ENCODE results near the gene FKRP.
"Not testable (repeated sequence)": the region's sequence is repeated elsewhere in the genome, so short reads cannot be mapped to it uniquely, and the experiment has no call there.

Gene FKRP

GRCh38 chr19:46755853-46756543, 10.1 kb downstream of the FKRP start:
- no peak for DNase-seq (ENCODE audit: extremely low read depth in 1 of 2, low read depth in 1 of 2)

DNA sequence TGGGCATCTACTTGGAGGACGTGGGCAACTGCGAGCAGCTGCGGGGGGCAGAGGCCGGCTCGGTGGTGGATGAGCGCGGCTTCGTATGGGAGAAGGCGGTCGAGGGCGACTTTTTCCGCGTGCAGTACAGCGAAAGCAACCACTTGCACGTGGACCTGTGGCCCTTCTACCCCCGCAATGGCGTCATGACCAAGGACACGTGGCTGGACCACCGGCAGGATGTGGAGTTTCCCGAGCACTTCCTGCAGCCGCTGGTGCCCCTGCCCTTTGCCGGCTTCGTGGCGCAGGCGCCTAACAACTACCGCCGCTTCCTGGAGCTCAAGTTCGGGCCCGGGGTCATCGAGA, 10.7 kb downstream of the FKRP start:
- no peak for DNase-seq (ENCODE audit: extremely low read depth in 1 of 2, low read depth in 1 of 2)

DNA sequence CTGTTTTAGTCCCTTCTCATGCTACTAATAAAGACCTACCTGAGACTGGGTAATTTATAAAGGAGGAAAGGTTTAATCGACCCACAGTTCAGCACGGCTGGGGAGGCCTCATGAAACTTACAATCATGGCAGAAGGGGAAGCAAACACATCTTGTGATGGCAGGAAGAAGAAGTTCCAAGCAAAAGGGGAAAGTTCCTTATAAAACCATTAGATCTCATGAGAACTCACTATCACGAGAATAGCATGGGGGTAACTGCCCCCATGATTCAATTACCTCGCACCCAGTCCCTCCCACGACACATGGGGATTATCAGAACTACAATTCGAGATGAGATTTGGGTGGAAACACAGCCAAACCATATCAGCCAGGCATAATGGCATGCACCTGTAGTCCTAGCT, 13.3 kb downstream of the FKRP start:
- no peak for DNase-seq (ENCODE audit: extremely low read depth in 1 of 2, low read depth in 1 of 2)

DNA sequence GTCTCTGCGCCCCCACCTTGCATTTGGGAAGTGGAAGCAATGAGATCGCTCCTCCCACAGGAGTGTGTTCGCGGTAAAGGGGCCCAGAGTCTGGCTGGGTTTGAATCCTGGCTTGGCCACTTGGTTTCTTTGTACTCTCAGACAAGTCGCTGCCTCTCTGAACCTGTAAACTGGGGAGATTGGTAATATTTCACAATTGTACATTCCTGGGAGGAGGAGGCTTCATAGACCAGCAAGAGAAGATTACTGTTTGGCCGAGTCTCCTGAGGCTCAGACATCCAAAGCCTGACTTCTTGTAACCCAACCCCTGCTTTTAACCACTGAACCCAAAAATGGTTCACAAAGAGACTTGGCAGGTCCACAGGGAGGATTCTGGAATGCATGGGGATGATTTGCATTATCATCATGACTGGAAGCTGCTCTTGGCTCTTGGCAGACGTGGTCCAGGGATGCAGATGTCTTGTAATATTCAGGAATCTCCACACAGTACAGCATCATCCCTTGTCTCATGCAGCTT, 14.0 kb downstream of the FKRP start:
- DNase-seq (ENCODE audit: extremely low read depth in 1 of 2, low read depth in 1 of 2): no peak

DNA sequence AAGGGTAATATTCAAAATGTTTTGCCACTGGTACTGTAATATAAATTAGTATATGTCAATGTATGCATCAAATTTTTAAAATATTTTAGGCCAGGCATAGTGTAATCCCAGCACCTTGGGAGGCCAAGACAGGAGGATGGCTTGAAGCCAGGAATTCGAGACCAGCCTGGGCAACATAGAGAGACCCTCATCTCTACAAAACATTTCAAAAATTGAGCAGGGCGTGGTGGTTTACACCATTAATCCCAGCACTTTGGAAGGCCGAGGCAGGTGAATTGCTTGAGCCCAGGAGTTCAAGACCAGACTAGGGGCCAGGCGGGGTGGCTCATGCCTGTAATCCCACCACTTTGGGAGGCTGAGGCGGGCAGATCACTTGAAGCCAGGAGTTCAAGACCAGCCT, 14.5 kb downstream of the FKRP start:
- no peak for DNase-seq (ENCODE audit: extremely low read depth in 1 of 2, low read depth in 1 of 2)

DNA sequence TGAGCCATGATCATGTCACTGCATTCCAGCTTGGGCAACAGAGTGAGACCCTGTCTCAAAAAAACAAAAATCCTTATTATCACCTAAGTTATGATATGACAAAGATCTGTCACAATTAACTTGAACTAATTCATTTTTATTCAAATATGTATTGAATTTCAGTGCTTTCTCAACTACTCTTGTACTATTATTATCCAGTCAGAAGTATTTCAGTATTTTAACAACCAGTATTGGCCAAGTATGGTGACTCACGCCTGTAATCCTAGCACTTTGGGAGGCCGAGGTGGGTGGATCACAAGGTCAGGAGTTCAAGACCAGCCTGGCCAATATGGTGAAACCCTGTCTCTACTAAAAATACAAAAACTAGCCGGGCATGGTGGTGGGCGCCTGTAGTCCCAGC, 15.0 kb downstream of the FKRP start:
- not testable (repeated sequence) for DNase-seq (ENCODE audit: extremely low read depth in 1 of 2, low read depth in 1 of 2)

GRCh38 chr19:46761418-46761831, 15.6 kb downstream of the FKRP start:
- no peak for DNase-seq (ENCODE audit: extremely low read depth in 1 of 2, low read depth in 1 of 2)

GRCh38 chr19:46762245-46762890, 16.5 kb downstream of the FKRP start:
- no peak for DNase-seq (ENCODE audit: extremely low read depth in 1 of 2, low read depth in 1 of 2)

- no peak for DNase-seq (ENCODE audit: extremely low read depth in 1 of 2, low read depth in 1 of 2)
Observed at GRCh38 chr19:46764817-46765291, 19.0 kb downstream of the FKRP start.

DNA sequence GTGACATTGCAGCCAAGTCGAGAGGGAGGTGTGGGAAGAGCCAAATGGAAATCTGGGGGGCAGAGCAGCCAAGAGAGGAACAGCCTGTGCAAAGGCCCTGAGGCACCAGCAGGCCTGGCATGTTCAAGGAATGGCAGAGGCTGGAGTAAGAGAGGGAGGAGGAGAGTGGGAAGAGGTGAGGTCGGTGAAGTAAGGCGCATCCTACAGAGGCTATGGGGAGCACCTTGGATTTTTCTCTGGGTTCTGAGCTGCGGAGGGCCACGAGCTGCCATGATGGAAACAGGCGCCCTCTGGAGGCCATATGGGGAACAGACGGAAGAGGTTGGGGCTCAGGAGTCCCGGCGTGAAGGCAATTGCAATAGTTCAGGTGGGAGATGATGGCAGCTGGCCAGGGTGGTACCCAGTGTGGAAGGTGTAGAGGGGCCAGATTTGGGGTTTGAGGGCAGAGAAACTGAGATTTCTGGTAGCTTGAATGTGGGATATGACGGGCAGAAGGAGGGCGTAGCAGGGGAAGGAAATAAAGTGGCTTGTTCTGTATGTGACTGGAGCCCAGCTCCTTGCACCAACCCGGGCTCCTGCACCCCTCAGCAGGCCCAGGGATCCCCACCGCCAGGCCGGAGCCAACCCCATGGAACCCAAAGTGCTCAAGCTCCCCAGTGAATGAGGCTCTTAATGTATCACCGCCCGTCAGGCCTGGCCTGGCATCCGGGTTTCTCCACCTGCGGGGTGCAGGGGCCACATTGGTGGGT, 20.9 kb downstream of the FKRP start:
- no peak for DNase-seq (ENCODE audit: extremely low read depth in 1 of 2, low read depth in 1 of 2)

- DNase-seq (ENCODE audit: extremely low read depth in 1 of 2, low read depth in 1 of 2): not testable (repeated sequence)
Observed at GRCh38 chr19:46768746-46769145, 22.9 kb downstream of the FKRP start.

DNA sequence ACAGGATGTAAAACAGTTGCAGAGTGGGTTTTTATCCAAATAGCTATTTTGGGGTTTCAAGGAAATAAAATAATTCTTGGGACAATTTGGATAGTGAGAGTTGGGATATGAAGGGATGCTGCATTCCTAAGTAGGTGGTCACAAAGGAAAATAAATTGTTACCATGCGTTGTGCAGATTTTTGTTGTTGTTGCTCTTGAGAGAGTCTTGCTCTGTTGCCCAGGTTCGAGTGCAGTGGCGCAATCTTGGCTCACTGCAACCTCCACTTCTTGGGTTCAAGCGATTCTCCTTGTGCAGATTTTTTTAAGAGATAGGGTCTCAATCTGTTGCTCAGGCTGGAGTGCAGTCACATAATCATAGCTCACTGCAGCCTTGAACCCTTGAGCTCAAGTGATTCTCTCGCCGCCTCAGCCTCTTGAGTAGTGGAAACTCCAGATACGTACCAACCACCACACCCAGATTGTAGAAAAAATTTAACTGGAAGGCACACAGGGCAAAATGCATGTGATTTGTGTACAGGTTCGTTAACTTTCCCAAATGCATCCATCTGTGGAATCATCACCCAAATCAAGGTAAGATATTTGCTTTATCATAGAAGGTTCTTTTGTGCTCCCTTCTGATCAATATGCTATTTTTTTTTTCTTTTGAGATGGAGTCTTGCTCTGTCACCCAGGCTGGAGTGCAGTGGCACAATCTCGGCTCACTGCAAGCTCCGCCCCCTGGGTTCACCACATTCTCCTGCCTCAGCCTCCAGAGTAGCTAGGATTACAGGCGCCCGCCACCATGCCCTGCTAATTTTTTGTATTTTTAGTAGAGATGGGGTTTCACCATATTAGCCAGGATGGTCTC, 26.5 kb downstream of the FKRP start:
- DNase-seq (ENCODE audit: extremely low read depth in 1 of 2, low read depth in 1 of 2): no peak

DNA sequence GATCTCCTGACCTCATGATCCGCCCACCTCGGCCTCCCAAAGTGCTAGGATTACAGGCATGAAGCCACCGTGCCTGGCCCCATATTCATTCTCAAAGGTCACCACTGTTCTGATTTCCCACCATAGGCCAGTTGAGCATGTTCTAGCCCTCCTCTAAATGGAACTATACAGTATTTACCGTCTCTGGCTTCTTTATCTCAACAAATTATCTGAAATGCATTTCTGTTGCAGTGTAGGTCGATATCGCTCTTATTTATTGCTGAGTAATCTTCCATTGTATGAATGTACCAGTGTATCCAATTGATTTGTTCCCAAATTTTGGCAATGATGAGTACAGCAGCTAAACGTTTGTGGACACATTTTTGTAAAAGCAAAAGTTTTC, 27.2 kb downstream of the FKRP start:
- no peak for DNase-seq (ENCODE audit: extremely low read depth in 1 of 2, low read depth in 1 of 2)

GRCh38 chr19:46775642-46776258, 29.9 kb downstream of the FKRP start:
- no peak for DNase-seq (ENCODE audit: extremely low read depth in 1 of 2, low read depth in 1 of 2)

DNA sequence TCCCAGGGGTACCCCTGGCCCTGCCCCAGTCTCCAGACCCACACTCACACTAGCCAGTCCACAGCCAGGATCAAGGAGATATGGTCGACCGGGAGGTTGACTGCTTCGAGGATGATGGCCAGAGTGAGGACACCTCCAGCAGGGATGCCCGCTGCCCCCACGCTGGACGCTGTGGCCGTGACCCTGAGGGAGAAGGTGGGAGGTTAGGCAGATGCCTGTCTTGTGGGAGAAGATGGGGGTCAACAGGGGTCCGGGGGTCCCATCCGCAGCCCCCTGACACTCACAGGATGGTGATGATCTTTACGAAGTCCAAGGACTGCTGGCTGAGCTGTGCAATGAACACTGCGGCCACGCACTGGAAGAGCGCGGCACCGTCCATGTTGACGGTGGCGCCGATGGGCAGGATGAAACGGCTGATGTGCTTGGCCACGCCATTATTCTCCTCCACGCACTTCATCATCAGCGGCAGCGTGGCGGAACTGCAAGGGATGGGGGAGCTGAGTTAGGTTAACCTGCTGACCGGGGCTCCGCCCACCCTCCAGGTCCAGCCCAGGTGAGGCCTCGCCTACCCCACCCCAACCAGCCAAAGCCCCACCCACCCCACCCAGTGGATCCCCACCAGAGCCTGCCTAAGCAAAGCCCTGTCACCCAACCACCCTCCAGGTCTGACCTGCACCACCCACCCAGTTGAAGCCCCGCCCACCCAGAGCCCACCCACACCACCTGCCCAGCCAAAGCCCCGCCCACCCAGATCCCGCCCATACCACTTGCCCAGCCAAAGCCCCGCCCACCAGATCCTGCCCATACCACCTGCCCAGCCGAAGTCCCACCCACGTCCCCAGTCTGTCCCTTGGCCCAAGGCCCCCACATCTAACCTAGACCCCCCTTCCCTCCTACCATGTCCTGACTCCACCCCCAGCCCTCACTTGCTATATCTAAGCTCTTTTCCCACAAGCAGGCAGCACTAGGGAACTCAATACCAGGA, 31.4 kb downstream of the FKRP start:
- no peak for DNase-seq (ENCODE audit: extremely low read depth in 1 of 2, low read depth in 1 of 2)

- not testable (repeated sequence) for DNase-seq (ENCODE audit: extremely low read depth in 1 of 2, low read depth in 1 of 2)
Observed at GRCh38 chr19:46777956-46778645, 32.2 kb downstream of the FKRP start.

- no peak for DNase-seq (ENCODE audit: extremely low read depth in 1 of 2, low read depth in 1 of 2)
Observed at GRCh38 chr19:46782355-46783019, 36.6 kb downstream of the FKRP start.

DNA sequence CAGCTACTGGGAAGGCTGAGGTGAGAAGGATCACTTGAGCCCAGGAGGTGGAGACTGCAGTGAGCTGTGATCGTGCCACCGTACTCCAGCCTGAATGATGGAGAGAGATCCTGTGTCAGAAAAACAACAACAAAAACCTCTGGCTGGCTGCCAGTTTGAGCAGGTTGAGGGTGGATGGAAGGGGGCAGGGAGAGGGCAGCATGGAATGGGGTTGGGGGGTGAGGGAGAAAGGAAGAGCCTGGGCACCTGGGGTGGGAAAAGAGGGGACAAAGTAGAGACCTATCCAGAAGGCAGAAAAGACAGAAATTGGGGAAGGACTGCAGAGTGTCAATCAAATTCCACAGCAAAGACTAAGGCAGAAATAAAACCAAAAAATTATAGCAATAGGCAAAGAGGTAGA, 37.8 kb downstream of the FKRP start:
- DNase-seq (ENCODE audit: extremely low read depth in 1 of 2, low read depth in 1 of 2): no peak
